Measurements from ENCODE around the gene MED13L.

GRCh38 chr12:116053479-116054200, 223.9 kb downstream of the MED13L start:
- TF ChIP-seq CTCF (IDR thresholded peaks at IDR 0.05) (no peak), EZH2 (IDR thresholded peaks at IDR 0.05; ENCODE audit: borderline replicate concordance, insufficient read depth, low read depth, low read length, poor library complexity, severe bottlenecking) (no peak)

Data from B cell (primary cell).